Measurements from ENCODE around the gene LY6G6C. TPM values are rescaled to one million over a fixed set of nuclear protein-coding genes. Genes with fewer than 3 reads are reported as not detected.
"Not testable (repeated sequence)": the region's sequence is repeated elsewhere in the genome, so short reads cannot be mapped to it uniquely, and the experiment has no call there.

Gene LY6G6C
- total RNA-seq, 1 donor from 2014 or later: not detected

- no peak for ATAC-seq (ENCODE audit: poor library complexity)
- intact Hi-C loops (cut with DNase I): no loop called here
- DNase-seq: no peak
Measured at GRCh38 chr6:31713991-31714684, 7.4 kb downstream of the LY6G6C start.

- intact Hi-C loops (cut with DNase I): no loop called here
- DNase-seq (no peak), ATAC-seq (ENCODE audit: poor library complexity) (no peak)
Measured at GRCh38 chr6:31713465-31713864, 8.1 kb downstream of the LY6G6C start.

GRCh38 chr6:31712296-31712695, 9.2 kb downstream of the LY6G6C start:
- ATAC-seq (ENCODE audit: poor library complexity) (peak; percentile 73), DNase-seq (no peak)
- intact Hi-C loops (cut with DNase I): no loop called here

- ATAC-seq (ENCODE audit: poor library complexity) (peak; percentile 23), DNase-seq (no peak)
- intact Hi-C loops (cut with DNase I): no loop called here
Measured at GRCh38 chr6:31711233-31711632, 10.3 kb downstream of the LY6G6C start.

GRCh38 chr6:31710523-31711219, 10.9 kb downstream of the LY6G6C start:
- DNase-seq (no peak), ATAC-seq (ENCODE audit: poor library complexity) (no peak)
- intact Hi-C loops (cut with DNase I): no loop called here

- intact Hi-C loops (cut with DNase I); ATAC-seq (ENCODE audit: poor library complexity); DNase-seq: not testable (repeated sequence)
Measured at GRCh38 chr6:31709157-31709556, 12.4 kb downstream of the LY6G6C start.

- intact Hi-C loops (cut with DNase I): no loop called here
- ATAC-seq (ENCODE audit: poor library complexity) (no peak), DNase-seq (no peak)
Measured at GRCh38 chr6:31708224-31708623, 13.3 kb downstream of the LY6G6C start.

GRCh38 chr6:31707701-31708100, 13.8 kb downstream of the LY6G6C start:
- no peak for ATAC-seq (ENCODE audit: poor library complexity)
- no peak for DNase-seq
- intact Hi-C loops (cut with DNase I): no loop called here

GRCh38 chr6:31706599-31706998, 14.9 kb downstream of the LY6G6C start, which contains the start of gene LY6G6F:
TSS of gene LY6G6F (plus strand) at chr6:31706866. CDS start at chr6:31706907, 41 bp downstream.
- intact Hi-C loops (cut with DNase I): no loop called here
- DNase-seq (no peak), ATAC-seq (ENCODE audit: poor library complexity) (no peak)

GRCh38 chr6:31705931-31706330, 15.6 kb downstream of the LY6G6C start:
- no peak for ATAC-seq (ENCODE audit: poor library complexity)
- DNase-seq: no peak
- intact Hi-C loops (cut with DNase I): no loop called here

GRCh38 chr6:31702819-31703716, 18.5 kb downstream of the LY6G6C start, which contains the start of gene ABHD16A:
TSS of gene ABHD16A (minus strand) at chr6:31703324. CDS start at chr6:31703281, 43 bp downstream.
- peak; percentile 100 for DNase-seq
- intact Hi-C loops (cut with DNase I): loop anchor here (5.0 kb wide), 1 partner anchor 34 kb away; the partner anchor contains the start of gene CLIC1
- peak; percentile 99 for ATAC-seq (ENCODE audit: poor library complexity)

- ATAC-seq (ENCODE audit: poor library complexity) (peak; percentile 8), DNase-seq (no peak)
- intact Hi-C loops (cut with DNase I): loop anchor here (5.0 kb wide), 1 partner anchor 35 kb away; the partner anchor contains the start of gene CLIC1
Measured at GRCh38 chr6:31702405-31702818, 19.1 kb downstream of the LY6G6C start.

- intact Hi-C loops (cut with DNase I): loop anchor here (5.0 kb wide), 1 partner anchor 35 kb away; the partner anchor contains the start of gene CLIC1
- ATAC-seq (ENCODE audit: poor library complexity): no peak
- peak; percentile 58 for DNase-seq
Measured at GRCh38 chr6:31701666-31702404, 19.7 kb downstream of the LY6G6C start.

GRCh38 chr6:31700740-31701401, 20.7 kb downstream of the LY6G6C start:
- intact Hi-C loops (cut with DNase I): loop anchor here (5.0 kb wide), 1 partner anchor 36 kb away; the partner anchor contains the start of gene CLIC1
- DNase-seq (no peak), ATAC-seq (ENCODE audit: poor library complexity) (no peak)

- intact Hi-C loops (cut with DNase I): no loop called here
- DNase-seq: no peak
- ATAC-seq (ENCODE audit: poor library complexity): no peak
Measured at GRCh38 chr6:31697555-31697954, 24.0 kb downstream of the LY6G6C start.

GRCh38 chr6:31693535-31693934, 28.0 kb downstream of the LY6G6C start:
- DNase-seq (no peak), ATAC-seq (ENCODE audit: poor library complexity) (no peak)
- intact Hi-C loops (cut with DNase I): no loop called here

GRCh38 chr6:31692886-31693285, 28.7 kb downstream of the LY6G6C start:
- ATAC-seq (ENCODE audit: poor library complexity) (no peak), DNase-seq (no peak)
- intact Hi-C loops (cut with DNase I): no loop called here

GRCh38 chr6:31692353-31692752, 29.2 kb downstream of the LY6G6C start:
- intact Hi-C loops (cut with DNase I): no loop called here
- no peak for ATAC-seq (ENCODE audit: poor library complexity)
- no peak for DNase-seq

Data from Right ventricle myocardium superior (tissue), 1 donor.